Sigmoid colon (tissue), 3 donors: Measurements from ENCODE around the gene FLVCR2.

Source experiments
- CTCF ChIP-seq, 4 experiments: fragments of 450-650 bp in 3 of 4; fragments of 200-600 bp in 1 of 4; IDR thresholded peaks; one replicate each; pipeline ENCODE4 v1.5.1; 2016 to 2019; ENCODE audit warnings: antibody characterized with exemption in 4 of 4, mild to moderate bottlenecking in 3 of 4, moderate library complexity in 2 of 4
- POLR2A ChIP-seq, 2 donors: fragments of 450-650 bp; IDR thresholded peaks; one replicate each; pipeline ENCODE4 v1.6.1; 2016; ENCODE audit warnings: antibody characterized with exemption in 2 of 2, mild to moderate bottlenecking in 2 of 2, moderate library complexity in 2 of 2

GRCh38 chr14:75628816-75629215 is 50.4 kb downstream of the FLVCR2 start:
- TF ChIP-seq CTCF (IDR thresholded peaks at IDR 0.05), result no peak
- no peak for TF ChIP-seq POLR2A (IDR thresholded peaks at IDR 0.05)
